Heart left ventricle (tissue), 13 donors: ENCODE results near the gene IARS1.

Experiments
- CTCF ChIP-seq, 12 donors: fragments of 200-600 bp; sonication (generic) in 4 of 12; IDR thresholded peaks; one replicate each; pipeline versions ENCODE4 v1.5.0 to v1.8.0; 2018 to 2022; ENCODE audit warnings: antibody characterized with exemption in 12 of 12, mild to moderate bottlenecking in 5 of 12
- POLR2A ChIP-seq, 2 donors: fragments of 450-650 bp; IDR thresholded peaks; one replicate each; pipeline ENCODE4 v1.6.1; 2017; ENCODE audit warnings: antibody characterized with exemption in 2 of 2, mild to moderate bottlenecking in 2 of 2, moderate library complexity in 2 of 2
- donor health status: ischemic (EF 13 %, LVEDD 7.1; RV severe dilation, severe dysfunction).
- donor health status: DM: no; HTN: yes; CAD: no.
- donor health status: DM: no; HTN: no; CAD: no.
- donor health status: ischemic (EF 25% LVEDD 6.9; RV normal size, moderate dysfunction).
- donor health status: ischemic (EF 25% LVEDD 5.7; RV mildly dilated, moderate dysfunction).
- donor health status: ischemic (EF 35%, LVEDD 5.7; RV mildly dilated, moderate dysfunction).
- donor health status: nonischemic (EF 11% LVEDD 7.7; RV severe dilation, severe dysfunction).
- donor health status: DM: yes; HTN: yes; CAD: no.
- donor health status: PGD.
- donor health status: ischemic (EF 29% LVEDD 5.4; RV normal size, mild dysfunction).
- donor health status: nonischemic (EF 23%, LVEDD 6.1; RV moderate dilation, normal function).

- TF ChIP-seq CTCF (IDR thresholded peaks at IDR 0.05) (no peak), POLR2A (IDR thresholded peaks at IDR 0.05) (no peak)
Measured at GRCh38 chr9:92310562-92310961, 17.1 kb upstream of the IARS1 start.
